ENCODE measurements around the gene PTPRR.

- no peak for TF ChIP-seq CTCF (IDR thresholded peaks at IDR 0.05)
- TF ChIP-seq POLR2A (IDR thresholded peaks at IDR 0.05): no peak
Measured at GRCh38 chr12:70666364-70666763, 254.2 kb downstream of the PTPRR start.

All from body of pancreas (tissue), 4 donors.